ENCODE measurements around the gene RSRC1.

DNA sequence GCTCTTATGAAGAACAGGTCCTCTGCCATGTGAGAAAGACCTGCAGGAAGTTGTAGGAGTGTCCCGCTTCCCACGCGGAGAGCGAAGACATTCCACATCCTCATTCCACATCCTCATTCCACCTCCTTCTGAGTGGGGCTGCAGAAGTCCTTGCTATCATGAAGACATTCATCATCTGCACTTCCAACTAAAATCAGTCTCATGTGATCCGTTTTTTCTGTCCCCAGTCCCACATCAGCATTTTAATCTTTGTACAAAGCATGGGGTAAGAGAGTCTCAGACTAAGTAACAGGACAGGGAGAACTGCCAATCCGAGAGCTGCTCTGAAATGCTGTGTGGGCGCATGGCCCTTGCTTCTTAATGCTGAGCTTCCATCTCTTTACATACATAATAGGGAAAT is 227.2 kb downstream of the RSRC1 start:
- TF ChIP-seq, protein P1, sequence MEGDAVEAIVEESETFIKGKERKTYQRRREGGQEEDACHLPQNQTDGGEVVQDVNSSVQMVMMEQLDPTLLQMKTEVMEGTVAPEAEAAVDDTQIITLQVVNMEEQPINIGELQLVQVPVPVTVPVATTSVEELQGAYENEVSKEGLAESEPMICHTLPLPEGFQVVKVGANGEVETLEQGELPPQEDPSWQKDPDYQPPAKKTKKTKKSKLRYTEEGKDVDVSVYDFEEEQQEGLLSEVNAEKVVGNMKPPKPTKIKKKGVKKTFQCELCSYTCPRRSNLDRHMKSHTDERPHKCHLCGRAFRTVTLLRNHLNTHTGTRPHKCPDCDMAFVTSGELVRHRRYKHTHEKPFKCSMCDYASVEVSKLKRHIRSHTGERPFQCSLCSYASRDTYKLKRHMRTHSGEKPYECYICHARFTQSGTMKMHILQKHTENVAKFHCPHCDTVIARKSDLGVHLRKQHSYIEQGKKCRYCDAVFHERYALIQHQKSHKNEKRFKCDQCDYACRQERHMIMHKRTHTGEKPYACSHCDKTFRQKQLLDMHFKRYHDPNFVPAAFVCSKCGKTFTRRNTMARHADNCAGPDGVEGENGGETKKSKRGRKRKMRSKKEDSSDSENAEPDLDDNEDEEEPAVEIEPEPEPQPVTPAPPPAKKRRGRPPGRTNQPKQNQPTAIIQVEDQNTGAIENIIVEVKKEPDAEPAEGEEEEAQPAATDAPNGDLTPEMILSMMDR (IDR thresholded peaks at IDR 0.05 in 4 of 5, conservative IDR thresholded peaks at IDR 0.05 in 1 of 5), result no peak
- TF ChIP-seq POLR2A (IDR thresholded peaks at IDR 0.05), result no peak

Measured in gastrocnemius medialis (tissue), 4 donors.